Hematopoietic multipotent progenitor cell treated with erythropoietin and hydrocortisone succinate and interleukin-3 and kit ligand, for 6 days (in vitro differentiated cells): ENCODE data around the gene OTOP1.
"Not testable (repeated sequence)": the region's sequence is repeated elsewhere in the genome, so short reads cannot be mapped to it uniquely, and the experiment has no call there.

Experiments used
- DNase-seq: peaks from one replicate; pipeline ENCODE4 v3.0.0-alpha.2; 2015

The OTOP1 gene

GRCh38 chr4:4226606-4227438 lies at the start of gene OTOP1:
Gene OTOP1 (minus strand): TSS chr4:4226929. CDS start chr4:4226864, 65 bp downstream.
- no peak for DNase-seq

GRCh38 chr4:4274226-4274625 lies 47.5 kb upstream of the OTOP1 start:
- no peak for DNase-seq

- DNase-seq: peak; percentile 20
Measured at GRCh38 chr4:4271912-4272311, 45.2 kb upstream of the OTOP1 start.

- no peak for DNase-seq
Measured at GRCh38 chr4:4270529-4270928, 43.8 kb upstream of the OTOP1 start.

- no peak for DNase-seq
Measured at GRCh38 chr4:4269856-4270255, 43.1 kb upstream of the OTOP1 start.

- DNase-seq: no peak
Measured at GRCh38 chr4:4269331-4269731, 42.6 kb upstream of the OTOP1 start.

GRCh38 chr4:4268776-4269175 lies 42.0 kb upstream of the OTOP1 start:
- no peak for DNase-seq

- DNase-seq: no peak
Measured at GRCh38 chr4:4267981-4268380, 41.3 kb upstream of the OTOP1 start.

- DNase-seq: peak; percentile 91
Measured at GRCh38 chr4:4260185-4260751, 33.5 kb upstream of the OTOP1 start.

- peak; percentile 27 for DNase-seq
Measured at GRCh38 chr4:4259484-4260100, 32.9 kb upstream of the OTOP1 start.

GRCh38 chr4:4257705-4258104 lies 31.0 kb upstream of the OTOP1 start:
- not testable (repeated sequence) for DNase-seq

- DNase-seq: no peak
Measured at GRCh38 chr4:4256799-4257198, 30.1 kb upstream of the OTOP1 start.

GRCh38 chr4:4254666-4255065 lies 27.9 kb upstream of the OTOP1 start:
- no peak for DNase-seq

GRCh38 chr4:4254199-4254598 lies 27.5 kb upstream of the OTOP1 start:
- DNase-seq: no peak

GRCh38 chr4:4249866-4250265 lies 23.1 kb upstream of the OTOP1 start:
- no peak for DNase-seq

GRCh38 chr4:4249342-4249741 lies 22.6 kb upstream of the OTOP1 start:
- DNase-seq: not testable (repeated sequence)

- DNase-seq: peak; percentile 52
Measured at GRCh38 chr4:4248885-4249203, 22.1 kb upstream of the OTOP1 start.

GRCh38 chr4:4248029-4248884 lies 21.5 kb upstream of the OTOP1 start, which contains the start of gene TMEM128:
Gene TMEM128 (minus strand): TSS chr4:4248223. CDS start chr4:4248202, 21 bp downstream.
- DNase-seq: peak; percentile 97

- DNase-seq: no peak
Measured at GRCh38 chr4:4247696-4248028, 20.9 kb upstream of the OTOP1 start.

- no peak for DNase-seq
Measured at GRCh38 chr4:4245172-4245571, 18.4 kb upstream of the OTOP1 start.

- DNase-seq: not testable (repeated sequence)
Measured at GRCh38 chr4:4239551-4239950, 12.8 kb upstream of the OTOP1 start.

- DNase-seq: no peak
Measured at GRCh38 chr4:4233610-4234009, 6.9 kb upstream of the OTOP1 start.

GRCh38 chr4:4228356-4228668 lies 1.6 kb upstream of the OTOP1 start:
- DNase-seq: no peak
